Heart right ventricle (tissue), 16 donors: ENCODE data around the gene EI24. TPM values are rescaled to one million over a fixed set of nuclear protein-coding genes. Genes with fewer than 3 reads are reported as not detected.

Experiments
- ATAC-seq, 8 donors: fragments of 200-7000 bp; cut with Tn5 transposase; one replicate each; pipeline ENCODE4 v1.9.1; 2020; ENCODE audit warnings: mild to moderate bottlenecking in 8 of 8, moderate library complexity in 8 of 8, moderate number of reproducible peaks in 1 of 8
- DNase-seq, 2 donors: peaks; one replicate each; pipeline ENCODE4 v3.0.0-alpha.2; 2020
- H3K27ac ChIP-seq, 10 donors: fragments of 200-600 bp; sonication (generic) in 2 of 10; one replicate each; pipeline versions ENCODE4 v1.5.0 to v1.8.0; 2020 to 2022; ENCODE audit warnings: mild to moderate bottlenecking in 3 of 10
- H3K27me3 ChIP-seq, 7 donors: fragments of 200-600 bp; one replicate each; pipeline ENCODE4 v1.8.0; 2021 to 2022; ENCODE audit warnings: mild to moderate bottlenecking in 2 of 7
- H3K36me3 ChIP-seq, 9 donors: fragments of 200-600 bp; sonication (generic) in 1 of 9; one replicate each; pipeline versions ENCODE4 v1.5.0 to v1.8.0; 2020 to 2022; ENCODE audit warnings: mild to moderate bottlenecking in 2 of 9
- H3K4me1 ChIP-seq, 9 donors: fragments of 200-600 bp; sonication (generic) in 1 of 9; one replicate each; pipeline versions ENCODE4 v1.5.0 to v1.8.0; 2020 to 2022; ENCODE audit warnings: mild to moderate bottlenecking in 4 of 9
- H3K4me3 ChIP-seq, 10 donors: fragments of 200-600 bp; sonication (generic) in 2 of 10; one replicate each; pipeline versions ENCODE4 v1.5.0 to v1.8.0; 2020 to 2022; ENCODE audit warnings: mild to moderate bottlenecking in 7 of 10, moderate library complexity in 2 of 10
- H3K9me3 ChIP-seq, 11 donors: fragments of 200-600 bp in 10 of 11; sonication (generic) in 2 of 11; one replicate each; pipeline versions ENCODE4 v1.5.0 to v1.8.0; 2013 to 2022; ENCODE audit warnings: mild to moderate bottlenecking in 2 of 11, control low read depth in 1 of 11, moderate library complexity in 1 of 11
- WGBS, 2 donors: extraction: QIAGEN DNeasy Blood & Tissue Kit; methylation state at CpG; one replicate each; pipeline ENCODE4 v1.1.7; 2013; ENCODE audit warnings: inconsistent platforms in 1 of 2; 5-methylcytosine and 5-hydroxymethylcytosine counted together
- intact Hi-C, 10 donors: fragments of 100-400 bp; cut with DNase I; formaldehyde crosslinking; loops; one replicate each; pipeline versions ENCODE4 v1.11.1 to v1.14.2; 2022
- polyA plus RNA-seq, 2 donors: library from polyadenylated mRNA; stranded (reverse); fragments of 200-250 nt; gene quantifications; one replicate each; pipeline ENCODE4 v1.2.3, GENCODE V29; 2013
- total RNA-seq, 10 donors: library from RNA; stranded (reverse); fragmentation: NEBNext Ultra II Directional in 3 of 10; extraction: Animal tissue kit (Norgen Biotek cat#: 25700) in 3 of 10; gene quantifications; one replicate each; pipeline versions ENCODE4 v1.2.1 to v1.2.4, GENCODE V29; 2021 to 2023
- TF ChIP-seq, protein P1 (sequence below), 9 donors: fragments of 200-600 bp; sonication (generic) in 2 of 9; IDR thresholded peaks; one replicate each; pipeline versions ENCODE4 v1.5.0 to v1.8.0; 2021 to 2022; ENCODE audit warnings: antibody characterized with exemption in 9 of 9, mild to moderate bottlenecking in 5 of 9, moderate library complexity in 1 of 9
- donor health status: Arrhythmogenic right ventricular cardiomyopathy.
- donor health status: ischemic (EF 13 %, LVEDD 7.1; RV severe dilation, severe dysfunction).
- donor health status: healthy with polysubstance abuse.
- donor health status: DM: no; HTN: yes; CAD: no.
- donor health status: DM: no; HTN: no; CAD: no.
- donor health status: ischemic (EF 25% LVEDD 6.9; RV normal size, moderate dysfunction).
- donor health status: ischemic (EF 25% LVEDD 5.7; RV mildly dilated, moderate dysfunction).
- donor health status: healthy.
- donor health status: DM: yes; HTN: yes; CAD: no.
- donor health status: Ischemic cardiomyopathy.
- donor health status: ischemic (EF 35%, LVEDD 5.7; RV mildly dilated, moderate dysfunction).
- donor health status: nonischemic (EF 11% LVEDD 7.7; RV severe dilation, severe dysfunction).
- donor health status: DM: yes; HTN: yes; CAD: no.
- donor health status: PGD.
- donor health status: ischemic (EF 29% LVEDD 5.4; RV normal size, mild dysfunction).
- donor health status: nonischemic (EF 23%, LVEDD 6.1; RV moderate dilation, normal function).

Gene EI24
- total and polyA plus RNA-seq, 12 donors = 16.5 to 73.7 (median 51.5) TPM

DNA sequence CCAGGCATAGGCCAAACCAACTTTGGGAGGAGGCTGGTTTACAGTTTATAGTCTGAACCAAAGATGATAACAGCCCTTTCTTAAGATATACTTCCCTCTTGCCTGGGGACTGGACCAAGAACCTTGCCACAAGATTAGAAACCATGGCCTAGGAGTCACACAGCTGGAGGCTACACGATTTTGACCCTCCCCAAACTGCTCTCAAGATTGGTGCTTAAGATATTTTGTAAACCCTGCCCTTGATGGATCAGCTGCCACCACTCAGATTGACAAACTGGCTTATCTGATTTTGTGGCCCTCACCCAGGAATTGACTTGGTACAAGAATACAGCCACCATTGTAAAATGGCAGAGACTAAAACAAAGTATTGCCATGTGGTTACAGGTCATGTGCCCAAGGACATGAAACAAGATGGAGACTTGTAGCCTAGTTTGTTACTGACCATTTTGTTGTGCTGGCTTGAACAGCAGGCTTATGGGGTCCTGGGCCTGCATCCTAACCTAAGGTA lies 17.4 kb upstream of the EI24 start:
- intact Hi-C loops = no loop called here
- Histone ChIP-seq H3K27ac (no peak overlapping the region), H3K9me3 (peaks cover 0 to 32% (median 15%) of the 10 kb centered on the region in 11 donors), H3K27me3 (no peaks in the 10 kb centered on the region), H3K4me3 (no peak overlapping the region), H3K4me1 (no peaks in the 10 kb centered on the region), H3K36me3 (no peaks in the 10 kb centered on the region)
- TF ChIP-seq, protein P1, sequence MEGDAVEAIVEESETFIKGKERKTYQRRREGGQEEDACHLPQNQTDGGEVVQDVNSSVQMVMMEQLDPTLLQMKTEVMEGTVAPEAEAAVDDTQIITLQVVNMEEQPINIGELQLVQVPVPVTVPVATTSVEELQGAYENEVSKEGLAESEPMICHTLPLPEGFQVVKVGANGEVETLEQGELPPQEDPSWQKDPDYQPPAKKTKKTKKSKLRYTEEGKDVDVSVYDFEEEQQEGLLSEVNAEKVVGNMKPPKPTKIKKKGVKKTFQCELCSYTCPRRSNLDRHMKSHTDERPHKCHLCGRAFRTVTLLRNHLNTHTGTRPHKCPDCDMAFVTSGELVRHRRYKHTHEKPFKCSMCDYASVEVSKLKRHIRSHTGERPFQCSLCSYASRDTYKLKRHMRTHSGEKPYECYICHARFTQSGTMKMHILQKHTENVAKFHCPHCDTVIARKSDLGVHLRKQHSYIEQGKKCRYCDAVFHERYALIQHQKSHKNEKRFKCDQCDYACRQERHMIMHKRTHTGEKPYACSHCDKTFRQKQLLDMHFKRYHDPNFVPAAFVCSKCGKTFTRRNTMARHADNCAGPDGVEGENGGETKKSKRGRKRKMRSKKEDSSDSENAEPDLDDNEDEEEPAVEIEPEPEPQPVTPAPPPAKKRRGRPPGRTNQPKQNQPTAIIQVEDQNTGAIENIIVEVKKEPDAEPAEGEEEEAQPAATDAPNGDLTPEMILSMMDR (IDR thresholded peaks at IDR 0.05) = no peak
- DNase-seq (no peak), ATAC-seq (no peak)
- 40 to 52% methylated on average over 1 of the region's 1 CpG for WGBS, 2 donors

DNA sequence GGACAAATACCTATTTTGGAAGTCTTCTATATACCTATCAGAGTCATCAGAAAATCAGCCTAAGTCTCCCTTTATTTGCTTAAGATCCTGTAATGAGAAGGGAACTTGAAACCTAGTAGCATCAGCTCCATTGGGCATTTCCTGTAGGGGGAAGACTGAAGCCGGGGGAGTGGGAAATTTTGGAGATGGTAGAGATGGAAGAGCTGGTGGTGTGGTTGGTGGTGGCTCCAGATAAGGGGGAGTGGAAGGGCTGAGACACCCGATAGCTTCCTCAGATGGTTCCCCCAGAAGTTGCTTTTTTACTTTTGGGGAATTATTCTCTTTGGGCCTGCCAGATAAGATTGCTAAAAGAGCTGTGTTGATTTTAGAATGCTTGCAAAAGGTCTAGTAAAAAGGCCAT lies 16.4 kb upstream of the EI24 start:
- TF ChIP-seq, protein P1 (IDR thresholded peaks at IDR 0.05) = no peak
- WGBS, 2 donors = 94 to 98% methylated on average over 2 of the region's 2 CpGs
- intact Hi-C loops = no loop called here

DNA sequence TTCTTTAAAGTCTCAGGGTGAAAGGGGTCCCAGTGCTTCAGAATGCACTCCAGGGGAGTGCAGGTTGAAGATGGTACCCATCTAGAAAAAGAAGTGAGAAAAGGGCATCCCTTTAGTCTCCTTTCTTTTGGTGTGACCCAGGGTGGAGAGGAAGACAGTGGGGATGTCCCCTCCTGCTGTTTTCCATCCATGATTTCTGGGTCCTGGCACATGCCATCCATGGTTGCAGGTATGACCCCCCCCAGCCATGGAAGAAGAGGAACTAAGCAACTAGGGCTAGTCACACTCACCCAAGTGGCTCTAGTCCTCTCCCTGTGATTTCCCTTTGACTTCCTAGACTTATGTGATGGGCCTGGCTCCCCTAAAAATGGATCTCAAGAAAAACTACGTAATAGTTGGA lies 15.9 kb upstream of the EI24 start:
- 95 to 100% methylated on average over 1 of the region's 1 CpG for WGBS, 2 donors
- Histone ChIP-seq H3K4me1 (no peaks in the 10 kb centered on the region), H3K27me3 (no peaks in the 10 kb centered on the region), H3K4me3 (no peak overlapping the region), H3K36me3 (no peaks in the 10 kb centered on the region), H3K9me3 (peaks cover 0 to 32% (median 15%) of the 10 kb centered on the region in 11 donors), H3K27ac (no peak overlapping the region)
- intact Hi-C loops = no loop called here
- TF ChIP-seq, protein P1 (IDR thresholded peaks at IDR 0.05) = no peak
- DNase-seq = no peak
- no peak for ATAC-seq

More for the DNA sequence above, 16.4 kb upstream of the EI24 start:
- no peaks in the 10 kb centered on the region for H3K36me3 ChIP-seq
- H3K27me3 ChIP-seq = no peaks in the 10 kb centered on the region
- no peaks in the 10 kb centered on the region for H3K4me1 ChIP-seq
- no peak for ATAC-seq
- no peak for DNase-seq
- no peak overlapping the region for H3K4me3 ChIP-seq
- H3K27ac ChIP-seq = no peak overlapping the region
- peaks cover 0 to 32% (median 15%) of the 10 kb centered on the region in 11 donors for H3K9me3 ChIP-seq

DNA sequence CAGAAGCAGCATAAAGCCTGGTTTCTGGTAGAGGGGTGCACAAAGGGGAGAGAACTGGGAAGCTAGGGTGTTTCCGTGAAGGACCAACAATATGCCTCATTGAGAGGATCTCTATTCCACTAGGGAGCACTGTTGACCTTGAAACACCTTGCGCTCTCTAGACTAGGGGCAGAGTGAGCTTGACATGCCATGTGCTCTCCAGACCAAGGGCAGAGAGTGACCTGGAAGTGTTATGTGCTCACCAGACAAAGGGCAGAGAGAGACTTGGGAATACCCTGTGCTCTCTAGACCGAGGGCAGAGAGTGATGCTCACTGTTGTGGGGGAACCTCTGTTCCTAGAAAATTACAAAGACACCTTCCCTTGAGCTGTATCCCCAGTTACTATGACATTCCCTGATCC lies 15.2 kb upstream of the EI24 start:
- H3K27ac ChIP-seq = no peak overlapping the region
- H3K27me3 ChIP-seq = no peaks in the 10 kb centered on the region
- H3K4me1 ChIP-seq = no peaks in the 10 kb centered on the region
- H3K9me3 ChIP-seq = peaks cover 0 to 32% (median 15%) of the 10 kb centered on the region in 11 donors
- ATAC-seq (no peak), DNase-seq (no peak)
- no peaks in the 10 kb centered on the region for H3K36me3 ChIP-seq
- intact Hi-C loops = no loop called here
- 85 to 88% methylated on average over 3 of the region's 3 CpGs for WGBS, 2 donors
- no peak overlapping the region for H3K4me3 ChIP-seq
- TF ChIP-seq, protein P1 (IDR thresholded peaks at IDR 0.05) = no peak
